Stimulated activated CD4-positive, alpha-beta T cell treated with anti-CD3 and anti-CD28 coated beads, Interleukin-1b, Interleukin-23, amount 100 ng/mL, for 24 hours (primary cell): ENCODE data around the gene SLC16A1.
A peak's percentile ranks its signal among the peaks of the same experiment; 100 is the strongest.
"Not testable (repeated sequence)": the region's sequence is repeated elsewhere in the genome, so short reads cannot be mapped to it uniquely, and the experiment has no call there.

ENCODE experiments used
- DNase-seq, 4 experiments: peaks; one replicate each; pipeline ENCODE4 v3.0.0-alpha.2; 2020; ENCODE audit warnings: low read depth in 4 of 4, low spot score in 1 of 4

Gene SLC16A1, protein sequence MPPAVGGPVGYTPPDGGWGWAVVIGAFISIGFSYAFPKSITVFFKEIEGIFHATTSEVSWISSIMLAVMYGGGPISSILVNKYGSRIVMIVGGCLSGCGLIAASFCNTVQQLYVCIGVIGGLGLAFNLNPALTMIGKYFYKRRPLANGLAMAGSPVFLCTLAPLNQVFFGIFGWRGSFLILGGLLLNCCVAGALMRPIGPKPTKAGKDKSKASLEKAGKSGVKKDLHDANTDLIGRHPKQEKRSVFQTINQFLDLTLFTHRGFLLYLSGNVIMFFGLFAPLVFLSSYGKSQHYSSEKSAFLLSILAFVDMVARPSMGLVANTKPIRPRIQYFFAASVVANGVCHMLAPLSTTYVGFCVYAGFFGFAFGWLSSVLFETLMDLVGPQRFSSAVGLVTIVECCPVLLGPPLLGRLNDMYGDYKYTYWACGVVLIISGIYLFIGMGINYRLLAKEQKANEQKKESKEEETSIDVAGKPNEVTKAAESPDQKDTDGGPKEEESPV

DNA sequence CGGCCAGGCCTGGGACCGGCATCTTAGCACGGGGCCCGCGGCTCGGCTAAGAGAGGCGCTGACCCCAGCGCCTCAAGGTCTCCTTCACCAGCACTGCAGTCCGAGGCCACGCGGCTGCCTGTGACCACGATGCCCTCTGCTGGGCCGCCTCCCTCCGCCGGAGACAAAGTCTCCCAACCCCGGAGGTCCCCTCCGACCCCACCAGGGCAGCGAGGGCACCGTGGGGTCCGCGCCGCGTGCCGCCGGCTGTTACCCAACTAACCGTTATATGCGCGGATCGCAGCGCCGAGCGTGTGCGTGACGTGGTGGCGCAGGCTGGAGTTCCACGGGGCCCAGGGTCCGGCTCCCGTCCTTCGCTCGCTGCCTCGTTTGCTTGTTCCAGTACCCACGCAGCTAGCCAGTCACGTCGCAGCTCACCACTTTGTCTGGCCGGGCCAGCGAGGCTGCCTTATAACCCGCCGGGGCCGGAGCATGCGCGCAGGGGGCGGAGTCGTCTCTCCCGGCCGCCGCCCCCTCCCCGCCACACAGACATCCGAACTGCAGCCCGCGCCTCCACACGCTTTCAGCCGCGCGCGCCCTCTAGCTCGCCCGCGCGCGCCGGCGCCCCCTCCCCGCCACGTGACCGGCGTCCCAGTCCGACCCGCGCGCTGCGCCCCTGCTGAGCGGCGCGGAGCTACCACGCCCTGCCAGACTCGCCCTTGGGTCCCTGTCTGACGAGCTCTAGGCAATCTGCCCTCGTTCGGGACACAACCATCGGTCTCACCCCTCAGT is at the start of gene SLC16A1:
Gene SLC16A1, minus strand, starts transcription at position 424 of the 771 bp plus-strand sequence. CDS start 26,888 bp downstream, outside the sequence.
- peak; percentile 71 to 92 (median 86) for DNase-seq

DNA sequence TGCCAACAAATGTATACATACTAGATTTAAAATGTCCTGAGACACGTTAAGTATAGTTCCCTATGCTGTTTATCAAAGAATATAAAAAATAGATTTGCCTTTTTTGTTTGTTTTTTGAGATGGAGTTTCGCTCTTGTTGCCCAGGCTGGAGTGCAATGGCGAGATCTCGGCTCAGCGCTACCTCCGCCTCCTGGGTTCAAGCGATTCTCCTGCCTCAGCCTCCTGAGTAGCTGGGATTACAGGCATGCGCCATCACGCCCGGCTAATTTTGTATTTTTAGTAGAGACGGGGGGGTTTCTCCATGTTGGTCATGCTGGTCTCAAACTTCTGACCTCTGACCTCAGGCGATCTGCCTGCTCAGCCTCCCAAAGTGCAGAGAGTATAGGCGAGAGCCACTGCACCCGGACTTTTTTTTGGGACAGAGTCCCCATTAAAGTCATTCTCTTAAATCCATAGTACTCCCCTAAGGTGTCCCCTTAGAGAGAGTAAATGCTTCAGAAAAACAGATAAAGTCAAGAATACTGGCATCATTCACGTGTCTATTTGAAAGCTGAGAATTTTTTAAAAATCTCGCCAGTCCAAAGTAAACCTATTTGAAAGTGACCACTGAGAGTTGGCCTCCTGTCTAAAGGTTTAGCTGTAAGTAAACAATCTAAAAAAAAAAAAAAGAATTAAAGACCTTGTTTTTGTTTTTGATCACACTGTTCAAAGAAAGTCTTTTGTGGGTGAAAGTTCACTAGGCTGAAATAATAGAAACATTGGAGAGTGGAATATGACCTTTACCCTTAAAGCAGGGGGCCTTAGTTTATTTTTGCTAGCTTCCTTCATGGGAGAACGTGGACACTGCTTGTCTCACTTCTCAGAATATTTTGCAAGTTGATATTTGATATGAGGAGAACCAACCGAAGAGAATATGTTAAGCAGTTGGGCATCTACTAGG is 48.0 kb upstream of the SLC16A1 start:
- DNase-seq: no peak

DNA sequence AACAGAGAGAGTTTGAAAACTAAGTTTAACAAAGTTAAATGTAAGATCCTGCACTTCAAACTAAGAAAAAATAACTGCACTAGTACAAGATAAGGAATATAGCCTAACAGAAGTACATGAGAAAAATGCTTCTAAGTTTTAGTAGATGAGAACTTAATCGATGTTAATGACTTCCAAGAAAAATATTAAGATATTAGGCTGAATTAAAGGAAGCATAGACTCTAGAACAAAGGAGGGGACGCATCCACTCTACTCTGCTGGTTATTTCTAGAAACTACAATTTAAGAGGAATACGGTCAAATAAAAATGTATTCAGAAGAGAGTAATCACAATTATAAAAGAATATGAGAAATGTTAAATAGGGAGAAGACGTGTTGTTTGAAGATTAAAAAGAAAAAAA is 46.3 kb upstream of the SLC16A1 start:
- DNase-seq: no peak

DNA sequence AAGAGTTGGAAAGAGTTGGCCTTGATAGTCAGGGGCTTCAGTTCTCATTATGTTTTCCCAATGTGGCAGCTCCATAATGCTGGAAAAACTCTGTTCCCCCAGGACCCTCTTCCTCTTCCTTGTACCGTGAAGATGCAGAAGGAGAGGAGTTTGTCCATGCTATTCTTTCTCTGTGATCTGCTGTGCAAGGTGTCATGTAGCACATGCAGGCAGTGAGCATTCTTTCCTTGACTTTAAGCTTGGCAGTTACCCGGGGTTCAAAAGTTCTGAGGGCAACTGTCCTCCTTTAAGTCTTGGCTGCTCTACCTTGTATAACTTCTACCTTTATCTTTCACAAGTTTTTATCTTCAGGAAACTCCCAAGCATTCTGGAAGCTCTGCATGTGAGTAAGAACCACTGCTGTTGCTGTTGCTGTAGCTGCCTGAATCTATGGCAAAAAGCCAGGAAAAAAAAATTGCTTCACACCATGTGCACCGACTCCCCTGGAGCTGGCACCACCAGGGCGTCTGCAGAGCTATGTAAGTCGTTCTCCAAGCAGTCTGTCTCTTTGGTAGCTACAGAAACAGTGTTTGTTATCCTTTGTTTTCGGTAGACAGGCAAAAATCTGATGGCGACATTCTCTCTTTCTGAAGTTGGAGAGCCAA is 42.7 kb upstream of the SLC16A1 start:
- DNase-seq: no peak

DNA sequence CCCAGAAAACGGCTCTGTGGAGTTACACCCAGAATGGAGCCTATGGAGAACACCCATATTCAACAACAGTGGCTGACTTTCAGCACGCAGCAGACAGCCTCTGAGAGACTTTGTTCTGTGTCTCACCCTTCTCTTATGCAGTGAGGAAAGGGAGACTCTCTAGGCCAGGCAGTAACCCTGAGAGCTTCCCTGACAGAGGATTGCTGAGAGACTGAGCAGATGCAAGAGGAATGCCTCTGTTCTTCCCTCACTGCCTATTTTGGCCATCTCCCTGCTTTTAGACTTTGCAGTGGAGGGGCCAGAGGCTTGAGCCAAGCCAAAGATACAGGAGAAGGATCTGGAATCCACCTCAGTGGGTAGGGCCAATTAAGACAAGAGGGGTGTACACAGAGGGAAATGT is 41.8 kb upstream of the SLC16A1 start:
- DNase-seq: no peak

DNA sequence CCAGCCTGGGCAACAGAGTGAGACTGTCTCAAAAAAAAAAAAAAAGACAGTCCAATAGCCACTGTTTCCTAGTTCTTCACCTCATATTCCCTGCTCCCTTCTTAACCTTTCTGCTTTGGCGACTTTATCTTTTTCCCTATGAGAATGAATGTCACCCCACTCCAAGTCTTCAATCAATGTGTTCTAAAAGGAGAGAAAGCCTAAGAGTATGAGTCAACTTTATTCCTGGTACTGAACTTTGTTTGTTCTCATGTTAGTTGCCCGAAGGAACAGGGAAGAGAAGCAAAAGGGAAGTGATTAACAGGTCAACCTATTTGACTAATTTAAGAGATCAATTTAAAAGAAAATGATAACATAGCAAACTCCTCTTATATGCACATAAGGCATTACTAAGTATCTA is 39.9 kb upstream of the SLC16A1 start:
- no peak for DNase-seq

DNA sequence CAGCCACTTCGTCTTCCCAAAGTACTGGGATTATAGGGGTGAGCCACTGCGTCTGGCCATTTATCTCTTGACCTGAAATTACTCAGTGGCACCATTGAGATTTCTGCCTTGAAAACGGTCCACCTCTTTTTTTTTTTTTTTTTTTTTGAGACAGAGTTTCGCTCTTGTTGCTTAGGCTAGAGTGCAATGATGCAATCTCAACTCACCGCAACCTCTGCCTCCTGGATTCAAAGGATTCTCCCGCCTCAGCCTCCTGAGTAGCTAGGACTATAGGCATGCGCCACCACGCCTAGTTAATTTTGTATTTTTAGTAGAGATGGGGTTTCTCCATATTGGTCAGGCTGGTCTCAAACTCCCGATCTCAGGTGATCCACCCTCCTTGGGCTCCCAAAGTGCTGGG is 39.0 kb upstream of the SLC16A1 start:
- not testable (repeated sequence) for DNase-seq

DNA sequence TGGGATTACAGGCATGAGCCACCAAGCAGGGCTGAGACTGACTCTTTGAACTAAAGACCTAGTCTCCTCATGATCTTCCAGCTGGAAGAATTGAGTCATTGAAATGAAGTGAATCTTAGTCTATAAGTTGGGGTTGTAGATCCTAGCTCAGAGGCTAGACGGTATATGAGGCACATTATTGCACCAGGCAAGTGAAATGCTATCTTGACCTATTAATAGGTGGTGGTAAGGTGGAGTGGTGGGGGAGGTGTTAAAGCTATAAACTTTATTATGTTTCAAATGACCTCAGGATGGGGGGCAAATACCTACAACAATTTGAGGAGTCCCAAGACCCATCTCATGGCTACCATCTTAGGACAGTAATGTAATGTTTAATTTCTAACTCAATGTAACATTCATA is 36.8 kb upstream of the SLC16A1 start:
- no peak for DNase-seq

DNA sequence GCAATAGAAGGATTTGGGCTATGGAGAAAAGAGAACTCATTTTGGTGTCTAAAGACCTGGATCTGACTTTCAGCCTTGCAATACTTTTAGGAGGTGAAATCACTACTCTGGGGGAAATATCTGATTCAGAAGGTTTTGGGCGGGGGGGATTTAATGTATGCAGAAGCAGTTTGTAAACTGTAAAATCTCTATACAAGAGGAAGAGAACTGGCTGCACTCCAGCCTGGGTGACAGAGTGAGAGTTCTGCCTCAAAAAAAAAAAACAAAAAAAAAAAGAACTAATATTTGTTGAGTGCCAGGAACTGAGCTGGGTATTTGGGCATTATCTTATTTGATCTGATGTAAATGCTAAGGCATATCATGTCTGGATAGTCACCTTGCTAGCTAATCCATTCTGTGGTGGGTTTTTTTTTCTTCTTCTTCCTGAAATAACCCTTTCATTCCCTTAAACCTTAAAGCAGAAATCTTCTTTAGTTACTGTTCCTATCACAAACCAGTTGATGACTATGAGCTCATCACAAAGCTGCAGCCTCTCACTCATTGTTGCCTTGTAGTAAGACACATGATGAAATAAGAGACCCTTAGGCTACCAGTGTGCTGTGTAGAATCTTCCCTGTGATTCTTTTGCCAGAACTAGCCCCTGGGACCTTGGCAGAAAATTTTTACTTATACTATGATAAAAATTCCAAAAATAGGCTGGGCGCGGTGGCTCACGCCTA is 35.6 kb upstream of the SLC16A1 start:
- no peak for DNase-seq

DNA sequence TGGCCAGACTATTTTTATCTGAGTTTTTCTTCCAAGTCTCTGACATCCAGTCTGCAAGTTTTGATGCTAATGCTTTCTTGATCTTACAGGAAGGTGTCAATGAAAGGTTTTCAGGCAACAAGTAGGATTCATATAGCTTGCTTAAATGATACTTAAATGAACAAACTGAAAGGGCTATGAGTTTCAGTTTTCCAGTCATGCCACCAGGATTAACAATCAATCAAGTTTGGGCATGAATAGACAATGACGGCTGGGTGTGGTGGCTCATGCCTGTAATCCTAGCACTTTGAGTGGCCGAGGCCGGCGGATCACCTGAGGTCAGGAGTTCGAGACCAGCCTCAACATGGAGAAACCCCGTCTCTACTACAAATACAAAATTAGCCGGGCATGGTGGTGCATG is 34.3 kb upstream of the SLC16A1 start:
- no peak for DNase-seq

DNA sequence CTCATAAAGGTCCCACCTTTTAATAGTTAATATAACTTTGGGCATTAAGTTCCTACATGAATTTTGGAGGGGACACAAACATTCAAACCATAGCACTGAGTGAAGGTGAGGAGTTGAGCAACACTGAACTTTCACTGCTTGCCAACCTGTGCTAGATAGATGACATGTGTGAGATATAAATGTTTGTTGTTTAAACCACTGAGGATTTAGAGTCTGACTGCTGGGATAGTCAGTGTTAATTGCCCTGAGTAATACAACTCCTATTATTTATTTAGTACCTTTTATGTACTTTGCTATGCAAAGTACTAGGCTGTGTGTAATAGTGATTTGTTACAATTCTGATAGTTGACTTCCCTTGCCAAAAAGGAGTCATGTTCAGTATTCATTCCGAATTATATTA is 32.4 kb upstream of the SLC16A1 start:
- DNase-seq: no peak

DNA sequence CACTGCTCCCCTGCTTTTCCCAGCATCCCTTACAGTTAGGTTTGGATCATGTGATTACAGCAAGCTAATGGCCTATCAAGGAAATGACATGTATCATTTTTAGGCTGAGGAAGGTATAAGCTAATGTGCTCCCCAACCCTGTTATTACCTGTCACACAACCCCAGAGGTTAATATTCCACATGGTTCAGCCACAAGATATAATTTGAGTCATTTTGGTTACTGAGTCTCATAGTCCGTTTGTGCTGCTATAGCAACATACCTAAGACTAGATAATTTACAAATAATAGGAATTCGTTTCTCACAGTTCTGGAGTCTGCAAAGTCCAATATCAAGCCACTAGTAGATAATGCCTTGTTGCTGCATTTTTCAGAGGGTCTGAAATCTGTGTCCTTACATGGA is 29.1 kb upstream of the SLC16A1 start:
- no peak for DNase-seq

DNA sequence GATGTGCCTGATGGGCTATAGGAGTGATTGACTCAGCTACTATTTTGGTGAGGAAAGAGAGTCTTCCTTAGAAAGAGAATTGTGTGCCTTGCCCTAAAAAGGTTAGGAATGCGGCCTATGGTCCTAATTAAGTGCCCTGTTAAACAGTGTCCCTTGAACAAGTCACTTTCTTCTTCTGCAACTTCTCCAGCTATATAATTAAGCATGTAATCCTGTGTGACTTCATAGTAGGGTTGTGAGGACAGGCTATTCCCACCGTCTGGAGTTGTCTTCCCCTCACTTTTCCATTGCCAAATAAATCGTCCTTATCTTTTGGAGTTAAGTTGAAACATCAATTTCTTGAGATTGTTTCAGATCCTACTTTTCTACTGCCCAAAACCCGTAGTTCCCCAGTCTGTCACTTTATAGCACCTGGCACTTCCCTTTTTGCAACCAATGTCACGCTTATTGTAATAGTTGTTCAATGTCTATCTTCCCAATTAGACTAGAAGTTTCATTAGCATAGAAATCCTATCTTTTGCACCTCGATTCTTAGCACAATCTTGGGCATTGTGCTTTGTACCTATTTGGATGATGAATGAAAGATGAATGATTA is 27.6 kb upstream of the SLC16A1 start:
- no peak for DNase-seq

DNA sequence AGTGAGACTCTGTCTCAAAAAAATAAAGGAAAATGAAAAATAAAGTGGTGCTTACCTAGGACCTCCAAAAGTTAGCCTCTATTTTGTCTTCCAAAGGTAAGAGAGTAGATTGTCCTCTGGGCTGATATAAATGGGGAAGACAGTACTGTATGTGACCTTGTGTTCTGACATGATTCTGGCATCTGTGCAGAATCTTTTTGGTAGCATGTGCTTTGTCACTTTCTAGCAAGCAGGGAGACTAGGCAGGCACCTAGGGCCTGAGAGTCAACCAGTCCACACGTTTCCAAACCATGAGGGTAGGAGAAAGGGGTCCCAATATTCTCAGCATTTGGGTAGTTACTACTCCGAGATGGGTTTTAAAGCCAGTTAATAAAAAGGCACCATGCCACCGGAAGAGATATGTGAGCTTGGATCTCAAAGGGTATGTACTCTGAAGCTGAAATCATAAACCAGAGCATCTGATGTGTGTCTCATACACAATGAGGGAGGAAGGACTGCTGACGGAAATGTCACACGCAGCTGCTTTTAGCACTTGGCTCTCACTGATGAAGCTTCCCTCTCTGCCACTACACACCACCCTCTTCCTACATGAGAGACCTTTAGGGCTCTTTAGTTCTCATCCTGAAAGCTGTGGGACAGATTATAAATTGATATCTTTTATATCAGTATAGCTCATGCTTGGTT is 27.0 kb upstream of the SLC16A1 start:
- no peak for DNase-seq

DNA sequence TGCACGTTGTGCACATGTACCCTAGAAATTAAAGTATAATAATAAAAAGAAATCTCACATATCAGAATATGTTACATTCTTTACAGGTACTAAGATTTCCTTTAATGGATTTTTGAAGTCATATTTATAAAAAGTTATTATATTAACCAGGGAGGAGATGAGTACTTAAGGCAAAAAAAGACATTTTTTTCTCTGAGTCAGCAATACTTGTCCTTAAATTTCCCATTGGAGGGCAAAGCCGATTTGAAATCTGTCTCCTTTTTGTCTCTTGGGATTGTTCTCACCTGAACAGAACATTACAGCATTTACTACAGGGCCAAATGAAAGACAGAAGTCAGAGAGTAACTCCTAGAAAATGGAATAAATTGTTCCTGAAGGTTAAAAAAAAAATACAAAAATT is 26.3 kb upstream of the SLC16A1 start:
- DNase-seq: no peak

DNA sequence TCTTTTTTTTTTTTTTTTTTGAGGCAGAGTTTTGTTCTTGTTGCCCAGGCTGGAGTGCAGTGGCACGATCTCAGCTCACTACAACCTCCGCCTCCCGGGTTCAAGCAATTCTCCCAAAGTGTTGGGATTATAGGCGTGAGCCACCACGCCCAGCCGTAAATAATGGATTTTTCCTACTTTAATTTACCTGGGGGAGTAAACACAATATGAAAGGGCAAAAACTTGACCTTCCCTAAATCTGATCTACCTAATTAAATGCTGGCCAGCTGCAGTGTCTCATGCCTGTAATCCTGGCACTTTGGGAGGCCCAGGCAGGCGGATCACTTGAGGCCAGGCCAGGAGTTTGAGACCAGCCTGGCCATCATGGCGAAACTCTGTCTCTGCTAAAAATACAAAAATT is 25.8 kb upstream of the SLC16A1 start:
- DNase-seq: not testable (repeated sequence)

DNA sequence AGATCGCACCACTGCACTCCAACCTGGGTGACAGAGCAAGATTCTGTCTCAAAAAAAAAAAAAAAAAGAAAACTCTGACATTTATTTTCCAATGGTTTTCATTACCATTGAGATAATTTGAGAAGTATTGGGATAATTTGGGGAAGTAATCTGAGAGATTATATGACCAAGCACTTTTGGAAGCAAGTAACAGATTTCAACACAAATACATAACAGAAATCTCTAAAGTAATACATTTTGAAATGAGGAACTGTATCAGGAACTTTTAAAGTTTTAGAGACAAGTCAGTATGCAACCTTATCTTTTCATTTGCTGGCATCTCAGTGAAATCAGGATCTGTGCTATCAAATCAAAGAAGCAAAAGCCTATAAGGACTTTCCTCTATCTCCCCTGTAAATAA is 25.4 kb upstream of the SLC16A1 start:
- no peak for DNase-seq

DNA sequence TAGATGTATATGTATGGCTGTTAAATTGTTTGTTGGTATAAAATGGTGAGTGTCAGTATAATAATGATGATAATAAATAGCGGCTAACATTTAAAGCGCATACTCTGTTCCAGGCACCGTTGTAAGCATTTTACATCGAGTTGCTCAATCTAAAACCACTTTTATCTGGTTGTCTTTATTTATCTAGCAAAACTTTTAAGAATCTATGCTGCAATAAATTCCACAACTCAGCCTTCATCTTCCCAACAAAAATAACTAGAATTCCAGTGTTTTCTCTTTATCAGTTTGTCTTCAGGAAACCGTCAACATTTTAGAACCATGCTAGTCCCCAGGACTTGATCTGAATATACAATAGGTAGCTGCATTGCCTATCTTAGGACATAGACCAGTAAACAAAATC is 19.3 kb upstream of the SLC16A1 start:
- DNase-seq: no peak

DNA sequence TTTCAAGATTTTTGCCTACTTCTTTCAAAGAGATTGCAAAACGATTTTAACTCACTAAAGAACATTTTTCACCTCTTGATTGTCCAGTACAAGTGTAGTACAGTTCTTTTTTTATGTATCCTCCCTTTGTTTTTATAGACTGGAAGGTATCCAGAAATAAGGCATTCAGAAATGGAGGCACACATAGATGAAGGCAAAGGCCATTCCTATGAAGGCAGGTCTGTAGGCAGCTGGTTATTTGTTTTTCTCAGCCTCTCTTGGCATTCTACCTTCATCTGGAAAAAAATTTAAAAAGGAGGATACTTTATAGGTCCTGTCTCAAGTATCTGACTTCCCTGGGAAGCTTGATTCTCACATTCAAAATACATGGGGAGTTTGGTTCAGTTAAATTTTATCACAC is 18.6 kb upstream of the SLC16A1 start:
- no peak for DNase-seq
